DOHH2 (cell line): ENCODE measurements around the gene RORC.

Experiments used
- H3F3A ChIP-seq: fragments of 200-600 bp; sonication (generic), shearing (Covaris generic); 2 replicates; pipeline ENCODE4 v1.6.0; 2016; ENCODE audit warnings: antibody characterized with exemption, mild to moderate bottlenecking; ENCODE audit not compliant: control insufficient read depth, insufficient read depth
- H3K27ac ChIP-seq: fragments of 200-600 bp; sonication (generic); 2 replicates; pipeline ENCODE4 v1.5.1; 2014; ENCODE audit warnings: low read depth, mild to moderate bottlenecking, low read length, moderate library complexity
- H3K27me3 ChIP-seq: fragments of 200-600 bp; sonication (generic); 2 replicates; pipeline ENCODE4 v1.6.1; 2014; ENCODE audit warnings: mild to moderate bottlenecking, low read length, mixed read lengths; ENCODE audit not compliant: control insufficient read depth
- H3K36me3 ChIP-seq: fragments of 200-600 bp; sonication (generic); 2 replicates; pipeline ENCODE4 v1.6.1; 2014; ENCODE audit warnings: mild to moderate bottlenecking, low read length, moderate library complexity, mixed read lengths; ENCODE audit not compliant: control insufficient read depth
- H3K4me1 ChIP-seq: fragments of 200-600 bp; sonication (generic); 2 replicates; pipeline ENCODE4 v1.6.1; 2014; ENCODE audit warnings: mild to moderate bottlenecking, low read length, mixed read lengths; ENCODE audit not compliant: control insufficient read depth
- H3K4me2 ChIP-seq: fragments of 200-600 bp; sonication (generic); 2 replicates; pipeline ENCODE4 v1.6.0; 2014; ENCODE audit warnings: mild to moderate bottlenecking, low read length, moderate library complexity
- H3K4me3 ChIP-seq: fragments of 200-600 bp; sonication (generic); 2 replicates; pipeline ENCODE4 v1.5.1; 2014; ENCODE audit warnings: mild to moderate bottlenecking, low read length, mixed read lengths
- H3K79me2 ChIP-seq: fragments of 200-600 bp; sonication (generic); 2 replicates; pipeline ENCODE4 v1.6.1; 2014; ENCODE audit warnings: mild to moderate bottlenecking, low read length, mixed read lengths; ENCODE audit not compliant: control insufficient read depth
- H3K9me2 ChIP-seq: fragments of 200-600 bp; sonication (generic); replicated peaks from 2 replicates; pipeline ENCODE4 v1.6.1; 2014; ENCODE audit warnings: mild to moderate bottlenecking, low read length, mixed read lengths; ENCODE audit not compliant: control insufficient read depth
- H3K9me3 ChIP-seq: fragments of 200-600 bp; sonication (generic); 2 replicates; pipeline ENCODE4 v1.6.1; 2014; ENCODE audit warnings: antibody characterized with exemption, low read length, mixed read lengths; ENCODE audit not compliant: control insufficient read depth, insufficient read depth
- H4K20me1 ChIP-seq: fragments of 200-600 bp; sonication (generic); 2 replicates; pipeline ENCODE4 v1.6.0; 2014; ENCODE audit warnings: low read depth, mild to moderate bottlenecking, antibody characterized with exemption, low read length, moderate library complexity; ENCODE audit not compliant: control insufficient read depth, insufficient read depth
- EZH2phosphoT487 ChIP-seq: fragments of 200-600 bp; sonication (generic); IDR thresholded peaks from 2 replicates; pipeline ENCODE4 v1.6.1; 2017; ENCODE audit warnings: borderline replicate concordance, mild to moderate bottlenecking, antibody characterized with exemption, low read length, moderate library complexity, mixed read lengths
- TF ChIP-seq, protein P1 (sequence below): fragments of 200-600 bp; sonication (generic); IDR thresholded peaks from one replicate; pipeline ENCODE4 v1.5.1; 2014; ENCODE audit warnings: antibody characterized with exemption, mild to moderate bottlenecking, low read depth, low read length; ENCODE audit not compliant: poor library complexity, severe bottlenecking

Gene RORC

DNA sequence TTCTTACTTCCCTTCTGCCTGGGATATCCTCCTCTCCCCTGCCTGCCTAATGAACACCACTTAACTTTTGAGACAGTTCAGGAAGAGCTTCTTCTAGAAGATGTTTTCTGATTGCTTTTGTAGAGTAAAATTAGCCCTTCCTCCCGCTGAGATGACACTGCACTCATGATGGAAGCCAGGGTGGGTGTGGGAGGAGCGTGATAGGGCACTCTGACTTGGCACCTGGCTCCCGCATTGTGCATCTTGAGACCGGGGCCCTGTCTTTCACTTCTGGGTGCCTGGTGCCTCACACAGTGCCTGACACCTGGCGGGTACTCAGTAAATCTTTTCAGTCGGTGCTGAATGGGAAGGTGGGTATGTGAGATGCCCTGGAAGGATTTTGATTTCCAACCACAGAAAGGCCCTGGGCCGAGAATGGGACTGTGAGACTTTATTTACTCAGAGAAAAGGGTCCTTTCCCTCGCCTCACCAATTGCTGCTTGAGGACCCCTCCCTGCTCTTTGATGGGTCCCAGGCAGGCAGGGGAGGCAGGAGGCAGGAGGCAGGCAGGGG lies 15.2 kb upstream of the RORC start:
- Histone ChIP-seq H3K4me3 (no peak overlapping the region), H3K79me2 (no peaks in the 10 kb centered on the region), H3K9me3 (no peaks in the 10 kb centered on the region), H4K20me1 (no peaks in the 10 kb centered on the region), H3F3A (0 out of 2 replicates have a peak, but pooled peaks cover 3% of the 10 kb centered on the region), H3K27ac (no peak overlapping the region), H3K27me3 (peaks cover 20% of the 10 kb centered on the region), H3K9me2 (no peaks in the 10 kb centered on the region), H3K36me3 (no peaks in the 10 kb centered on the region), H3K4me1 (peaks cover 20% of the 10 kb centered on the region), H3K4me2 (no peak overlapping the region)
- TF ChIP-seq, protein P1, sequence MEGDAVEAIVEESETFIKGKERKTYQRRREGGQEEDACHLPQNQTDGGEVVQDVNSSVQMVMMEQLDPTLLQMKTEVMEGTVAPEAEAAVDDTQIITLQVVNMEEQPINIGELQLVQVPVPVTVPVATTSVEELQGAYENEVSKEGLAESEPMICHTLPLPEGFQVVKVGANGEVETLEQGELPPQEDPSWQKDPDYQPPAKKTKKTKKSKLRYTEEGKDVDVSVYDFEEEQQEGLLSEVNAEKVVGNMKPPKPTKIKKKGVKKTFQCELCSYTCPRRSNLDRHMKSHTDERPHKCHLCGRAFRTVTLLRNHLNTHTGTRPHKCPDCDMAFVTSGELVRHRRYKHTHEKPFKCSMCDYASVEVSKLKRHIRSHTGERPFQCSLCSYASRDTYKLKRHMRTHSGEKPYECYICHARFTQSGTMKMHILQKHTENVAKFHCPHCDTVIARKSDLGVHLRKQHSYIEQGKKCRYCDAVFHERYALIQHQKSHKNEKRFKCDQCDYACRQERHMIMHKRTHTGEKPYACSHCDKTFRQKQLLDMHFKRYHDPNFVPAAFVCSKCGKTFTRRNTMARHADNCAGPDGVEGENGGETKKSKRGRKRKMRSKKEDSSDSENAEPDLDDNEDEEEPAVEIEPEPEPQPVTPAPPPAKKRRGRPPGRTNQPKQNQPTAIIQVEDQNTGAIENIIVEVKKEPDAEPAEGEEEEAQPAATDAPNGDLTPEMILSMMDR: no peak
- TF ChIP-seq EZH2phosphoT487: no peak

GRCh38 chr1:151846062-151846568 lies 14.5 kb upstream of the RORC start:
- Histone ChIP-seq H3K27me3 (peaks cover 25% of the 10 kb centered on the region), H3K9me3 (no peaks in the 10 kb centered on the region), H3K36me3 (no peaks in the 10 kb centered on the region), H3K4me1 (peaks cover 20% of the 10 kb centered on the region), H3K79me2 (no peaks in the 10 kb centered on the region), H3K27ac (no peak overlapping the region), H3F3A (0 out of 2 replicates have a peak, but pooled peaks cover 6% of the 10 kb centered on the region), H3K4me3 (no peak overlapping the region), H3K4me2 (no peak overlapping the region), H3K9me2 (no peaks in the 10 kb centered on the region), H4K20me1 (no peaks in the 10 kb centered on the region)
- TF ChIP-seq, protein P1: no peak
- TF ChIP-seq EZH2phosphoT487: no peak

DNA sequence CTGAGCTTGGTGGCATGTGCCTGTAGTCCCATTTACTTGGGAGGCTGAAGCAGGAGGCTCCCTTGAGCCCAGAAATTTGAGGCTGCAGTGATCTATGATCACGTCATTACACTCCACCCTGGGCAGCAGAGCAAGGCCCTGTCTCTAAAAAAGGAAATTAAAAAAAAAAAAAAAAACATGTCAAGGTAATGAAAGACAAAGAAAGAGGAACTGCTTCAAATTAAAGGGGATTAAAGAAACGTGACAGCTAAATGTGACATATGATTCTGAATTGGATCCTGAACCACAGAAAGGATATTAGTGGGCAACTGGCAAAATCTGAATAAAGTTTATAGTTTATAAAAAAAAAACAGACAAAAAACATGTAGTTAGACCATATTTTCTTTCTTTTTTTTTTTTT lies 11.8 kb upstream of the RORC start:
- no peak overlapping the region for H3K4me3 ChIP-seq
- no peak for TF ChIP-seq EZH2phosphoT487
- H3K4me1 ChIP-seq: peaks cover 31% of the 10 kb centered on the region
- H3K9me2 ChIP-seq: no peaks in the 10 kb centered on the region
- H3K27ac ChIP-seq: no peak overlapping the region
- H3K4me2 ChIP-seq: peak overlapping the region; percentile 29
- no peaks in the 10 kb centered on the region for H3K36me3 ChIP-seq
- no peaks in the 10 kb centered on the region for H3K9me3 ChIP-seq
- peaks cover 39% of the 10 kb centered on the region for H3K27me3 ChIP-seq
- H4K20me1 ChIP-seq: no peaks in the 10 kb centered on the region
- H3K79me2 ChIP-seq: no peaks in the 10 kb centered on the region
- 0 out of 2 replicates have a peak, but pooled peaks cover 6% of the 10 kb centered on the region for H3F3A ChIP-seq

- H3K27ac ChIP-seq: no peak overlapping the region
- H3K4me1 ChIP-seq: peaks cover 47% of the 10 kb centered on the region
- no peaks in the 10 kb centered on the region for H3K9me2 ChIP-seq
- TF ChIP-seq, protein P1: no peak
- TF ChIP-seq EZH2phosphoT487: no peak
- 0 out of 2 replicates have a peak, but pooled peaks cover 6% of the 10 kb centered on the region for H3F3A ChIP-seq
- H3K9me3 ChIP-seq: no peaks in the 10 kb centered on the region
- no peak overlapping the region for H3K4me3 ChIP-seq
- H4K20me1 ChIP-seq: no peaks in the 10 kb centered on the region
- peaks cover 50% of the 10 kb centered on the region for H3K27me3 ChIP-seq
- no peaks in the 10 kb centered on the region for H3K36me3 ChIP-seq
- no peaks in the 10 kb centered on the region for H3K79me2 ChIP-seq
- H3K4me2 ChIP-seq: no peak overlapping the region
Observed at GRCh38 chr1:151841141-151841540, 9.5 kb upstream of the RORC start.
